Left lung (tissue), 10 donors: ENCODE measurements around the gene HOXD10. TPM values are rescaled to one million over a fixed set of nuclear protein-coding genes. Genes with fewer than 3 reads are reported as not detected.

ENCODE experiments used
- ATAC-seq: fragments of 200-7000 bp; cut with Tn5 transposase; one replicate; pipeline ENCODE4 v1.9.1; 2020; ENCODE audit warnings: moderate library complexity
- DNase-seq, 4 donors: peaks; one replicate each; pipeline ENCODE4 v3.0.0-alpha.2; 2013 to 2020
- H3K27ac ChIP-seq, 2 donors: fragments of 200-600 bp; sonication (generic) in 1 of 2; one replicate each; pipeline versions ENCODE4 v1.5.0 to v1.8.0; 2020 to 2021
- H3K27me3 ChIP-seq, 2 donors: fragments of 200-600 bp; sonication (generic) in 1 of 2; one replicate each; pipeline versions ENCODE4 v1.5.0 to v1.8.0; 2020 to 2021
- H3K36me3 ChIP-seq, 2 donors: fragments of 200-600 bp; sonication (generic) in 1 of 2; one replicate each; pipeline versions ENCODE4 v1.5.0 to v1.8.0; 2020 to 2021
- H3K4me1 ChIP-seq, 2 donors: fragments of 200-600 bp; one replicate each; pipeline ENCODE4 v1.8.0; 2021
- H3K4me3 ChIP-seq, 2 donors: fragments of 200-600 bp; sonication (generic) in 1 of 2; one replicate each; pipeline versions ENCODE4 v1.5.0 to v1.8.0; 2020 to 2021; ENCODE audit warnings: mild to moderate bottlenecking in 1 of 2
- H3K9me3 ChIP-seq, 2 donors: fragments of 200-600 bp; sonication (generic) in 1 of 2; one replicate each; pipeline versions ENCODE4 v1.5.0 to v1.8.0; 2020 to 2021
- intact Hi-C, 2 donors: fragments of 100-400 bp; cut with DNase I; formaldehyde crosslinking; loops; one replicate each; pipeline versions ENCODE4 v1.11.2 to v1.14.2; 2022
- polyA plus RNA-seq, 6 donors: library from polyadenylated mRNA; unstranded; fragments of 120-200 nt; gene quantifications; one replicate each; pipeline ENCODE4 v1.2.1, GENCODE V29; 2013; ENCODE audit not compliant: insufficient read length in 6 of 6
- total RNA-seq, 2 donors: library from RNA; stranded (reverse); fragmentation: NEBNext Ultra II Directional; extraction: Animal tissue kit (Norgen Biotek cat#: 25700); gene quantifications; one replicate each; pipeline ENCODE4 v1.2.1, GENCODE V29; 2021
- TF ChIP-seq, protein P1 (sequence below), 2 donors: fragments of 200-600 bp; sonication (generic) in 1 of 2; IDR thresholded peaks; one replicate each; pipeline versions ENCODE4 v1.5.0 to v1.8.0; 2021; ENCODE audit warnings: antibody characterized with exemption in 2 of 2
- donor health status: DM: no; HTN: yes; CAD: no.
- donor health status: DM: no; HTN: no; CAD: no.

HOXD10 gene
- total and polyA plus RNA-seq, 8 donors = 0.31 to 1.5 (median 0.44) TPM; not detected in 2

- Histone ChIP-seq H3K4me3 (no peak overlapping the region), H3K9me3 (no peaks in the 10 kb centered on the region), H3K4me1 (peaks cover 8 to 37% of the 10 kb centered on the region in 2 donors), H3K27me3 (peaks cover 99 to 100% of the 10 kb centered on the region in 2 donors), H3K36me3 (no peaks in the 10 kb centered on the region), H3K27ac (no peak overlapping the region)
- TF ChIP-seq, protein P1, sequence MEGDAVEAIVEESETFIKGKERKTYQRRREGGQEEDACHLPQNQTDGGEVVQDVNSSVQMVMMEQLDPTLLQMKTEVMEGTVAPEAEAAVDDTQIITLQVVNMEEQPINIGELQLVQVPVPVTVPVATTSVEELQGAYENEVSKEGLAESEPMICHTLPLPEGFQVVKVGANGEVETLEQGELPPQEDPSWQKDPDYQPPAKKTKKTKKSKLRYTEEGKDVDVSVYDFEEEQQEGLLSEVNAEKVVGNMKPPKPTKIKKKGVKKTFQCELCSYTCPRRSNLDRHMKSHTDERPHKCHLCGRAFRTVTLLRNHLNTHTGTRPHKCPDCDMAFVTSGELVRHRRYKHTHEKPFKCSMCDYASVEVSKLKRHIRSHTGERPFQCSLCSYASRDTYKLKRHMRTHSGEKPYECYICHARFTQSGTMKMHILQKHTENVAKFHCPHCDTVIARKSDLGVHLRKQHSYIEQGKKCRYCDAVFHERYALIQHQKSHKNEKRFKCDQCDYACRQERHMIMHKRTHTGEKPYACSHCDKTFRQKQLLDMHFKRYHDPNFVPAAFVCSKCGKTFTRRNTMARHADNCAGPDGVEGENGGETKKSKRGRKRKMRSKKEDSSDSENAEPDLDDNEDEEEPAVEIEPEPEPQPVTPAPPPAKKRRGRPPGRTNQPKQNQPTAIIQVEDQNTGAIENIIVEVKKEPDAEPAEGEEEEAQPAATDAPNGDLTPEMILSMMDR (IDR thresholded peaks at IDR 0.05) = no peak
- intact Hi-C loops = loop anchor here in 1 of 2 donors (5.0 to 10.0 kb wide), 2 partner anchors 503 to 681 kb away; no protein-coding TSS in a partner anchor
- no peak for ATAC-seq
- no peak for DNase-seq
These were observed 17.5 kb downstream of the HOXD10 start for GRCh38 chr2:176134035-176134434.

DNA sequence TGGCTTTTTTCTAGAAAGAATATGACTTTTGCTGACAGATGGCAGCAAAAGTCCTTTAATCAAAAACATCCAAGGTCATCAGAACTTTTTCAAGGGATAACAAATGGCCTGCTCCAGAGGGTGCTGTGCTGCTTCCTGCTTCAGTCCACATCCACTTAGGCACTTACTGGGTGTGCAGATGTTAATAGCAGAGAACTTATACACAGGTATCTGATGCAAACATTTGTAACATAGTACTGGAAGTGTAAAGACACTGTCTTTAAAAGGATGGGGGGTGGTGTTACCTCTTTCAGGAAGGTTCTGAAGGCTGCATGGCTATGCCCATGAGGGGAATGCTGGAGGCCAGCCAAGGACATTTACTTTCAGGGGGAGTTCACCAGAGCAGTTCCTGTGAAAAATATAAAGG is 18.5 kb downstream of the HOXD10 start:
- Histone ChIP-seq H3K9me3 (no peaks in the 10 kb centered on the region), H3K4me1 (peaks cover 12 to 31% of the 10 kb centered on the region in 2 donors), H3K27me3 (peaks cover 100% of the 10 kb centered on the region in 2 donors), H3K27ac (no peak overlapping the region), H3K4me3 (no peak overlapping the region), H3K36me3 (no peaks in the 10 kb centered on the region)
- no peak for DNase-seq
- intact Hi-C loops = loop anchor here in 1 of 2 donors (5.0 to 10.0 kb wide), 2 partner anchors 422 to 680 kb away; no protein-coding TSS in a partner anchor
- TF ChIP-seq, protein P1 (IDR thresholded peaks at IDR 0.05) = no peak
- no peak for ATAC-seq

- peaks cover 12 to 28% of the 10 kb centered on the region in 2 donors for H3K4me1 ChIP-seq
- H3K27ac ChIP-seq = no peak overlapping the region
- H3K27me3 ChIP-seq = peaks cover 99 to 100% of the 10 kb centered on the region in 2 donors
- H3K36me3 ChIP-seq = no peaks in the 10 kb centered on the region
- intact Hi-C loops = loop anchor here in 1 of 2 donors (5.0 to 10.0 kb wide), 2 partner anchors 421 to 678 kb away; no protein-coding TSS in a partner anchor
- no peaks in the 10 kb centered on the region for H3K9me3 ChIP-seq
- peak overlapping the region; percentile 13 to 21 for H3K4me3 ChIP-seq
- ATAC-seq = no peak
- TF ChIP-seq, protein P1 (IDR thresholded peaks at IDR 0.05) = no peak
- DNase-seq = peak in 2 of 4 donors; percentile 42 to 68
These were observed 20.0 kb downstream of the HOXD10 start for GRCh38 chr2:176136374-176137251.

GRCh38 chr2:176137252-176137580 is 20.6 kb downstream of the HOXD10 start:
- no peak overlapping the region for H3K27ac ChIP-seq
- H3K4me3 ChIP-seq = no peak overlapping the region
- H3K9me3 ChIP-seq = no peaks in the 10 kb centered on the region
- H3K27me3 ChIP-seq = peaks cover 93 to 100% of the 10 kb centered on the region in 2 donors
- TF ChIP-seq, protein P1 (IDR thresholded peaks at IDR 0.05) = no peak
- intact Hi-C loops = loop anchor here in 1 of 2 donors (5.0 to 10.0 kb wide), 2 partner anchors 420 to 678 kb away; no protein-coding TSS in a partner anchor
- H3K36me3 ChIP-seq = no peaks in the 10 kb centered on the region
- DNase-seq (no peak), ATAC-seq (no peak)
- H3K4me1 ChIP-seq = peaks cover 12 to 26% of the 10 kb centered on the region in 2 donors

- Histone ChIP-seq H3K27me3 (peaks cover 86 to 100% of the 10 kb centered on the region in 2 donors), H3K27ac (no peak overlapping the region), H3K4me3 (no peak overlapping the region), H3K4me1 (peaks cover 12 to 20% of the 10 kb centered on the region in 2 donors), H3K36me3 (no peaks in the 10 kb centered on the region), H3K9me3 (no peaks in the 10 kb centered on the region)
- ATAC-seq (no peak), DNase-seq (no peak)
- TF ChIP-seq, protein P1 (IDR thresholded peaks at IDR 0.05) = no peak
- intact Hi-C loops = loop anchor here in 1 of 2 donors (5.0 to 10.0 kb wide), 2 partner anchors 419 to 677 kb away; no protein-coding TSS in a partner anchor
These were observed 21.3 kb downstream of the HOXD10 start for GRCh38 chr2:176137906-176138305.
